ENCODE measurements around the gene SLC10A6. TPM values are rescaled to one million over a fixed set of nuclear protein-coding genes. Genes with fewer than 3 reads are reported as not detected.

The SLC10A6 gene, protein sequence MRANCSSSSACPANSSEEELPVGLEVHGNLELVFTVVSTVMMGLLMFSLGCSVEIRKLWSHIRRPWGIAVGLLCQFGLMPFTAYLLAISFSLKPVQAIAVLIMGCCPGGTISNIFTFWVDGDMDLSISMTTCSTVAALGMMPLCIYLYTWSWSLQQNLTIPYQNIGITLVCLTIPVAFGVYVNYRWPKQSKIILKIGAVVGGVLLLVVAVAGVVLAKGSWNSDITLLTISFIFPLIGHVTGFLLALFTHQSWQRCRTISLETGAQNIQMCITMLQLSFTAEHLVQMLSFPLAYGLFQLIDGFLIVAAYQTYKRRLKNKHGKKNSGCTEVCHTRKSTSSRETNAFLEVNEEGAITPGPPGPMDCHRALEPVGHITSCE
- not detected in 5 replicates for total RNA-seq (2022; extraction: Qiagen RNA extraction)

DNA sequence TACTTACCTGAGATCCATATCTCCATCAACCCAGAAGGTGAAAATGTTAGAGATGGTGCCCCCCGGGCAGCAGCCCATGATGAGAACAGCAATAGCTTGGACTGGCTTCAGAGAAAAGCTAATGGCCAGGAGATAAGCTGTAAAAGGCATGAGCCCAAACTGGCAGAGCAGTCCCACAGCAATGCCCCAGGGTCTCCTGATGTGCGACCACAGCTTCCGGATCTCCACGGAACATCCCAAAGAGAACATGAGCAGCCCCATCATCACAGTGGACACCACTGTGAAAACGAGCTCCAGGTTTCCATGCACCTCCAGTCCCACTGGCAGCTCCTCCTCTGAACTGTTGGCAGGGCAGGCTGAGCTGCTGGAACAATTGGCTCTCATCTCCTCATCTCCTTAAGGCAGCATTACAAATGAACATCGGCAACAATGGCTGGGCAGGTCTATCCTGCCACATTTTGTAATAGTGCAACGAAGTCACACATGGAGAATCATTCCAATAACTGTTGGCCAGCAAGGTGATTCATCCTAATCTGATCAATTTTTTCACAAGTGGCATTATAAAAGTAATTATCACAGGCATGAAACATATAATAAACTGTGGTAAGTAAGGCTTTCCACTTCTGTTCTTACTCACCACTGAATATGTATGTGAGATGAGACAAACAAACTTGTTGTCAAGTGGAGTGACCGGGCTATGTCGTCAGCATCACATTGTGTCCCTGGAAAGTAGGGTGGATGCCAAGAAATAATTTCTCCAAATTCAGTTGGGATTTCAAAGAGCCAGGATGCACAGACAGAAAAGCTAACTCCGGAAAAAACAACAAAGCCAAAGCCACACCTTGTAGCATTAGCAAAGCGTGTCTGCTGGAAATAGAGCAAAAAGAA lies at the start of gene SLC10A6:
Gene SLC10A6, minus strand, starts transcription at position 653 of the 888 bp plus-strand sequence. Its CDS starts 269 bp downstream, at position 384.

GRCh38 chr4:86891762-86892635 lies 42.8 kb upstream of the SLC10A6 start, which contains the start of gene C4orf36:
Gene C4orf36, minus strand, starts transcription at chr4:86892422. Its CDS starts 902 bp downstream, at chr4:86891520.

Other genes with a start within 250 kb of the SLC10A6 start
- gene C4orf36, start 43.0 kb upstream of the SLC10A6 start, total RNA-seq (2022; extraction: Qiagen RNA extraction): 0.76 to 1.3 TPM (median 0.92 TPM) in 5 replicates
- 8.0 to 14.8 TPM (median 9.7 TPM) in 5 replicates for gene AFF1, start 85.6 kb upstream of the SLC10A6 start, total RNA-seq (2022; extraction: Qiagen RNA extraction)

Measured in A549 treated with Mapracorat at 1 μM for 4 hours (cell line).